ENCODE data around the gene DENND11. TPM values are rescaled to one million over a fixed set of nuclear protein-coding genes. Genes with fewer than 3 reads are reported as not detected.

DENND11 gene
- total RNA-seq (29.1 and 29.5 TPM in 2 replicates), polyA plus RNA-seq (4.0 and 5.6 TPM in 2 replicates)

- Histone ChIP-seq H2AFZ (peak within 1 kb of the TSS; percentile 87), H3K9me2 (replicated peaks; ENCODE audit: insufficient read depth) (no peaks in the 10 kb centered on the region), H4K20me1 (ENCODE audit: insufficient read depth, poor library complexity, severe bottlenecking) (no peaks in the 10 kb centered on the region), H3K27ac (peak within 1 kb of the TSS; percentile 75), H3K4me2 (peak within 1 kb of the TSS; percentile 97), H3K36me3 (replicated peaks; ENCODE audit: insufficient read depth, low read depth) (no peaks in the 10 kb centered on the region), H3K4me1 (ENCODE audit: insufficient read depth) (peaks cover 32% of the 10 kb centered on the region), H3K27me3 (no peaks in the 10 kb centered on the region), H3K79me2 (peaks cover 35% of the 10 kb centered on the region), H3K4me3 (peak within 1 kb of the TSS; percentile 87), H3K9me3 (ENCODE audit: low read depth) (no peaks in the 10 kb centered on the region)
- WGBS (ENCODE audit: low lambda C conversion rate, missing lambda C conversion rate) = 3% methylated on average over 33 of the region's 62 CpGs
- peak; percentile 83 for DNase-seq (ENCODE audit: low spot score)
- TF ChIP-seq EZH2phosphoT487 (IDR thresholded peaks at IDR 0.05; ENCODE audit: low read depth, severe bottlenecking, unreplicated experiment) (no peak), EZH2 (IDR thresholded peaks at IDR 0.05; ENCODE audit: borderline replicate concordance) (no peak), CTCF (IDR thresholded peaks at IDR 0.05; ENCODE audit: poor library complexity) (no peak)
These were observed at the start of gene DENND11 for GRCh38 chr7:141702047-141702567. DENND11 (minus strand) TSS chr7:141702166; CDS start chr7:141702153, 13 bp downstream.

- peaks cover 28% of the 10 kb centered on the region for H3K36me3 ChIP-seq (replicated peaks; ENCODE audit: insufficient read depth, low read depth)
- H2AFZ ChIP-seq = no peak overlapping the region
- WGBS (ENCODE audit: low lambda C conversion rate, missing lambda C conversion rate) = 98% methylated on average over 2 of the region's 2 CpGs
- H4K20me1 ChIP-seq (ENCODE audit: insufficient read depth, poor library complexity, severe bottlenecking) = no peaks in the 10 kb centered on the region
- H3K27ac ChIP-seq = no peak overlapping the region
- no peaks in the 10 kb centered on the region for H3K4me1 ChIP-seq (ENCODE audit: insufficient read depth)
- H3K9me3 ChIP-seq (ENCODE audit: low read depth) = peaks cover 39% of the 10 kb centered on the region
- no peaks in the 10 kb centered on the region for H3K9me2 ChIP-seq (replicated peaks; ENCODE audit: insufficient read depth)
- H3K79me2 ChIP-seq = peaks cover 3% of the 10 kb centered on the region
- TF ChIP-seq EZH2phosphoT487 (IDR thresholded peaks at IDR 0.05; ENCODE audit: low read depth, severe bottlenecking, unreplicated experiment) (no peak), CTCF (IDR thresholded peaks at IDR 0.05; ENCODE audit: poor library complexity) (no peak), EZH2 (IDR thresholded peaks at IDR 0.05; ENCODE audit: borderline replicate concordance) (no peak)
- H3K4me2 ChIP-seq = no peak overlapping the region
- no peaks in the 10 kb centered on the region for H3K27me3 ChIP-seq
- no peak for DNase-seq (ENCODE audit: low spot score)
- no peak overlapping the region for H3K4me3 ChIP-seq
These were observed 46.4 kb upstream of the DENND11 start for GRCh38 chr7:141748396-141748795.

GRCh38 chr7:141744131-141744530 is 42.2 kb upstream of the DENND11 start:
- H3K4me3 ChIP-seq = no peak overlapping the region
- peaks cover 8% of the 10 kb centered on the region for H3K4me1 ChIP-seq (ENCODE audit: insufficient read depth)
- TF ChIP-seq CTCF (IDR thresholded peaks at IDR 0.05; ENCODE audit: poor library complexity) = no peak
- no peak for TF ChIP-seq EZH2 (IDR thresholded peaks at IDR 0.05; ENCODE audit: borderline replicate concordance)
- WGBS (ENCODE audit: low lambda C conversion rate, missing lambda C conversion rate) = 96% methylated on average over 2 of the region's 2 CpGs
- H3K27me3 ChIP-seq = no peaks in the 10 kb centered on the region
- H3K79me2 ChIP-seq = peaks cover 30% of the 10 kb centered on the region
- H3K9me3 ChIP-seq (ENCODE audit: low read depth) = peaks cover 9% of the 10 kb centered on the region
- no peaks in the 10 kb centered on the region for H4K20me1 ChIP-seq (ENCODE audit: insufficient read depth, poor library complexity, severe bottlenecking)
- H3K9me2 ChIP-seq (replicated peaks; ENCODE audit: insufficient read depth) = no peaks in the 10 kb centered on the region
- H3K36me3 ChIP-seq (replicated peaks; ENCODE audit: insufficient read depth, low read depth) = peaks cover 4% of the 10 kb centered on the region
- no peak overlapping the region for H3K27ac ChIP-seq
- H3K4me2 ChIP-seq = no peak overlapping the region
- no peak overlapping the region for H2AFZ ChIP-seq
- no peak for DNase-seq (ENCODE audit: low spot score)
